ENCODE measurements around the gene NRXN3. TPM values are rescaled to one million over a fixed set of nuclear protein-coding genes. Genes with fewer than 3 reads are reported as not detected.

NRXN3 gene
- total RNA-seq, 1 experiment from 2014 or later = not detected

DNA sequence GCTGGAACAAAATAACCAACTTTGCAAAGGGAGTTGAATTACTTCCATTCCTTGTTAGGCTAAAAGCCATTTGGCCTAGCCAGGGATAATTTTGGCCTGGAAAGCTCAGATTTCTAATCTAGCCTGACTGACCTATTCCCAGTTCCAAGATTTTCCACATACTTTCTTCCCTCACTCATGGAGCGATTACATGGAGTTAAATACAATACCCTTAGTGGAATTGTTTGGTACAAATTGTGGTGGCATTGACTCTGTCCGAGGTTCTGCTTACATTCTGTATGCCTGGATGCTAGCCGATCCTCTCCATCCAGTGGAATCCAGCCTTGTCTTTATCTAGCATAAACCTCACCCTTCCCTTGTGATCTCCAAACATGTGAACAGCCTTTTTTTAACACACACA lies 1076.0 kb downstream of the NRXN3 start:
- peaks cover 4 to 20% of the 10 kb centered on the region in 2 experiments; a peak in 2 of 4 replicates for H3K9me3 ChIP-seq (ENCODE audit: control insufficient read depth in 1 of 2, insufficient read depth in 1 of 2, low read depth in 1 of 2, low read length in 2 of 2)
- H3K4me3 ChIP-seq (replicated peaks in 1 of 2; ENCODE audit: low read depth in 1 of 2, low read length in 2 of 2) = no peak overlapping the region
- no peaks in the 10 kb centered on the region for H3K36me3 ChIP-seq (ENCODE audit: control insufficient read depth in 1 of 2, insufficient read depth in 2 of 2, low read length in 2 of 2)
- CTCF ChIA-PET = no interaction called here
- intact Hi-C loops (cut with micrococcal nuclease) = no loop called here
- H3K4me1 ChIP-seq (ENCODE audit: control insufficient read depth in 1 of 2, insufficient read depth in 2 of 2, low read length in 2 of 2) = no peaks in the 10 kb centered on the region
- no peak overlapping the region for H2AFZ ChIP-seq (ENCODE audit: low read depth, low read length, poor library complexity, severe bottlenecking)
- no peak for DNase-seq (ENCODE audit: low read depth, low spot score)
- no peak overlapping the region for H3K9ac ChIP-seq (ENCODE audit: low read length)
- RAD21 ChIA-PET (ENCODE audit: low non-redundant PET in 1 of 2, low total read pairs in 2 of 2, uncharacterized antibody in 2 of 2, unreplicated experiment in 2 of 2) = no interaction called here
- TF ChIP-seq JUND (IDR thresholded peaks at IDR 0.05) (no peak), RAD21 (IDR thresholded peaks at IDR 0.05; ENCODE audit: low read depth) (no peak), TCF7L2 (IDR thresholded peaks at IDR 0.05; ENCODE audit: borderline replicate concordance, extremely low read depth, insufficient read depth, insufficient read length) (no peak), SIN3A (IDR thresholded peaks at IDR 0.05; ENCODE audit: low read depth) (no peak), ZNF274 (IDR thresholded peaks at IDR 0.05; ENCODE audit: low read depth, low read length) (no peak), ELF1 (IDR thresholded peaks at IDR 0.05; ENCODE audit: borderline replicate concordance, low read depth) (no peak)
- TF ChIP-seq, protein P1, sequence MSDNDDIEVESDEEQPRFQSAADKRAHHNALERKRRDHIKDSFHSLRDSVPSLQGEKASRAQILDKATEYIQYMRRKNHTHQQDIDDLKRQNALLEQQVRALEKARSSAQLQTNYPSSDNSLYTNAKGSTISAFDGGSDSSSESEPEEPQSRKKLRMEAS (IDR thresholded peaks at IDR 0.05) = no peak
- H4K20me1 ChIP-seq (ENCODE audit: insufficient read depth) = no peaks in the 10 kb centered on the region
- POLR2A ChIA-PET = no interaction called here
- no peaks in the 10 kb centered on the region for H3K9me2 ChIP-seq (ENCODE audit: insufficient read depth)
- no peak overlapping the region for H3K4me2 ChIP-seq (ENCODE audit: low read length)
- ATAC-seq = no peak
- no TSS peak for BruUV-seq (replicated peaks)
- H3K27me3 ChIP-seq (ENCODE audit: insufficient read depth, low read length) = no peaks in the 10 kb centered on the region
- no peak overlapping the region for H3K27ac ChIP-seq (ENCODE audit: low read depth, low read length)
- H3K79me2 ChIP-seq (ENCODE audit: insufficient read depth, low read length) = no peaks in the 10 kb centered on the region

- no peak for DNase-seq (ENCODE audit: low read depth, low spot score)
These were observed 1078.0 kb downstream of the NRXN3 start for GRCh38 chr14:79248126-79248525.

More at GRCh38 chr14:79248126-79248525, 1078.0 kb downstream of the NRXN3 start:
- H3K4me2 ChIP-seq (ENCODE audit: low read length) = no peak overlapping the region
- no peaks in the 10 kb centered on the region for H3K36me3 ChIP-seq (ENCODE audit: control insufficient read depth in 1 of 2, insufficient read depth in 2 of 2, low read length in 2 of 2)
- POLR2A ChIA-PET = no interaction called here
- BruUV-seq (replicated peaks) = no TSS peak
- H3K27me3 ChIP-seq (ENCODE audit: insufficient read depth, low read length) = no peaks in the 10 kb centered on the region
- intact Hi-C loops (cut with micrococcal nuclease) = no loop called here
- no peak overlapping the region for H2AFZ ChIP-seq (ENCODE audit: low read depth, low read length, poor library complexity, severe bottlenecking)
- H4K20me1 ChIP-seq (ENCODE audit: insufficient read depth) = no peaks in the 10 kb centered on the region
- H3K27ac ChIP-seq (ENCODE audit: low read depth, low read length) = no peak overlapping the region
- no peaks in the 10 kb centered on the region for H3K9me2 ChIP-seq (ENCODE audit: insufficient read depth)
- H3K4me1 ChIP-seq (ENCODE audit: control insufficient read depth in 1 of 2, insufficient read depth in 2 of 2, low read length in 2 of 2) = no peaks in the 10 kb centered on the region
- RAD21 ChIA-PET (ENCODE audit: low non-redundant PET in 1 of 2, low total read pairs in 2 of 2, uncharacterized antibody in 2 of 2, unreplicated experiment in 2 of 2) = no interaction called here
- peaks cover 10 to 26% of the 10 kb centered on the region in 2 experiments; a peak in 2 of 4 replicates for H3K9me3 ChIP-seq (ENCODE audit: control insufficient read depth in 1 of 2, insufficient read depth in 1 of 2, low read depth in 1 of 2, low read length in 2 of 2)
- H3K9ac ChIP-seq (ENCODE audit: low read length) = no peak overlapping the region
- no peak overlapping the region for H3K4me3 ChIP-seq (replicated peaks in 1 of 2; ENCODE audit: low read depth in 1 of 2, low read length in 2 of 2)
- no peak for ATAC-seq
- TF ChIP-seq CBX3 (IDR thresholded peaks at IDR 0.05; ENCODE audit: low read depth) (no peak), RAD21 (IDR thresholded peaks at IDR 0.05; ENCODE audit: low read depth) (no peak), ZFX (IDR thresholded peaks at IDR 0.05) (no peak), SRF (IDR thresholded peaks at IDR 0.05; ENCODE audit: low read depth) (no peak), POLR2A (IDR thresholded peaks at IDR 0.05; ENCODE audit: borderline replicate concordance, extremely low read depth, insufficient read depth, insufficient read length) (no peak)
- CTCF ChIA-PET = no interaction called here
- no peaks in the 10 kb centered on the region for H3K79me2 ChIP-seq (ENCODE audit: insufficient read depth, low read length)

All from HCT116 (cell line).